Measurements from ENCODE around the gene MZT2B.
"Not testable (repeated sequence)": the region's sequence is repeated elsewhere in the genome, so short reads cannot be mapped to it uniquely, and the experiment has no call there.

- not testable (repeated sequence) for TF ChIP-seq CTCF (IDR thresholded peaks at IDR 0.05; ENCODE audit: low read depth, low read length); POLR2A (IDR thresholded peaks at IDR 0.05; ENCODE audit: extremely low read depth, insufficient read length); MAX (IDR thresholded peaks at IDR 0.05; ENCODE audit: low read depth, low read length)
Observed at GRCh38 chr2:130136546-130136945, 45.5 kb upstream of the MZT2B start.

Data from NB4 (cell line).